ENCODE measurements around the gene HIVEP3.

GRCh38 chr1:41768583-41768982, 150.1 kb downstream of the HIVEP3 start:
- no peak for TF ChIP-seq ZNF274 (IDR thresholded peaks at IDR 0.05; ENCODE audit: low read depth, low read length)
- TF ChIP-seq YY1 (IDR thresholded peaks at IDR 0.05; ENCODE audit: insufficient read depth, insufficient read length), result no peak
